Naive thymus-derived CD8-positive, alpha-beta T cell (primary cell): ENCODE data around the gene RBPJL. TPM values are rescaled to one million over a fixed set of nuclear protein-coding genes. Genes with fewer than 3 reads are reported as not detected.

Experiments used
- ATAC-seq, 2 donors: fragments of 150-1000 bp; cut with Tn5 transposase in 1 of 2; sonication (Bioruptor Pico), chemical (Tn5 transposase) in 1 of 2; 1 replicate in 1 of 2; 2 replicates in 1 of 2; pipeline ENCODE4 v1.10.0; 2021; ENCODE audit warnings: mild to moderate bottlenecking in 2 of 2, moderate library complexity in 2 of 2
- POLR2A ChIA-PET: fragments of 350-600 bp; sonication (Branson Sonifier 250); formaldehyde crosslinking; loops from one replicate; lab custom pipeline; 2021; ENCODE audit warnings: antibody characterized with exemption; lab: Charles Lee
- DNase-seq, 10 donors: peaks; one replicate each; pipeline versions ENCODE4 v3.0.0 to v3.0.0-alpha.2; 2020 to 2022
- H3K27ac Mint-ChIP-seq, 10 donors: one replicate each; pipeline ENCODE4 v1.8.0; 2020 to 2022; ENCODE audit warnings: mild to moderate bottlenecking in 10 of 10, mixed read lengths in 10 of 10, moderate library complexity in 4 of 10, inconsistent platforms in 1 of 10
- H3K27me3 Mint-ChIP-seq, 5 donors: one replicate each; pipeline ENCODE4 v1.8.0; 2021 to 2022; ENCODE audit warnings: mixed read lengths in 5 of 5
- H3K36me3 Mint-ChIP-seq, 3 donors: one replicate each; pipeline ENCODE4 v1.8.0; 2020 to 2022; ENCODE audit warnings: mixed read lengths in 3 of 3, mild to moderate bottlenecking in 2 of 3, inconsistent platforms in 1 of 3
- H3K4me1 Mint-ChIP-seq, 4 donors: one replicate each; pipeline ENCODE4 v1.8.0; 2021 to 2022; ENCODE audit warnings: mixed read lengths in 4 of 4
- H3K4me3 Mint-ChIP-seq, 10 donors: one replicate each; pipeline ENCODE4 v1.8.0; 2020 to 2022; ENCODE audit warnings: mild to moderate bottlenecking in 10 of 10, mixed read lengths in 10 of 10, moderate library complexity in 6 of 10, inconsistent platforms in 1 of 10
- H3K9me3 Mint-ChIP-seq, 9 donors: one replicate each; pipeline ENCODE4 v1.8.0; 2020 to 2022; ENCODE audit warnings: mixed read lengths in 9 of 9, mild to moderate bottlenecking in 3 of 9, inconsistent platforms in 1 of 9, moderate library complexity in 1 of 9
- polyA plus RNA-seq, 3 donors: library from polyadenylated mRNA; unstranded; fragments of 300-500 nt; fragmentation: Illumina TruSeq; gene quantifications; one replicate each; pipeline ENCODE4 v1.2.3, GENCODE V29; 2021
- total RNA-seq, 8 experiments: library from RNA in 2 of 8; stranded (reverse) in 2 of 8; gene quantifications; one replicate each; pipeline ENCODE4 v1.2.3 and lab custom pipeline; 2021 to 2026

Gene RBPJL
- total and polyA plus RNA-seq, 5 experiments from 2014 or later = not detected

DNA sequence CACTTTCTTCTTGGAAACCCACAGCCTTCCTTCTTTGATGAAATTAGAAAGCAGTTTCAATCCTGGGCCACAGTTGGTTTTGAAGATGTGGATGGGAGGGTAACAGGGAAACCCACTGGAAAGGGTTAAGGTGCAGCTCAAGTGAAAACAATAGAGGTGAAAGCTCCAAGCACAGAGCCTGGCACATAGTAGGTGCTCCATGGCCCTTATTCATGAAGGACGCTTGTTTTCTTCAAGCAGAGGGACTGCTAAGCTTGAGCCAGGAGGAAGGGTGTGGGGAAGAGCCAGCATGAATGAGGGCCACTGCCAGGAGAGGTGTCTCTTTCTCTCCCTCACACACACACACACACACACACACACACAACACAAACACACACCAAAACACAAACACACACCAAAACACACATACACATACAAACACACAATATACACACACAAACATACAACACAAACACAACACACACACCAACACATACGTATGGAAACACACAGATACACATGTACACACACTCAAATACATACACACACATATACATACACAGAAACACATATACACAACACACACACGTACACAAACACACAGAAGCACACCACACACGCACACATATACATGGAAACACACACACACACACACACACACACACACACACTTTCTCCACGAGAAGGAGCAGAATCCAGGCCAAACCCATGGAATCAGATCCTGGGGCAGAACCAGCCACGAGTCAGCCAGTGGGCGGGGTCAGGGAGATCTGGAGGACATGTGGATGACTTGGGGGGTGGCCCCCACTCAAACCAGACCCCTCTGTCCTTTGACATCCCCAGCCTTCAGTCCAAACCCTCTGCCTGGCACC, 23.7 kb upstream of the RBPJL start:
- POLR2A ChIA-PET = no interaction called here
- H3K36me3 Mint-ChIP-seq = peaks cover 0 to 2% (median 0%) of the 10 kb centered on the region in 3 donors
- peaks cover 17 to 48% (median 29%) of the 10 kb centered on the region in 5 donors for H3K27me3 Mint-ChIP-seq
- no peaks in the 10 kb centered on the region for H3K9me3 Mint-ChIP-seq
- H3K4me1 Mint-ChIP-seq = peaks cover 0 to 4% (median 0%) of the 10 kb centered on the region in 4 donors
- ATAC-seq (no peak), DNase-seq (no peak)
- H3K4me3 Mint-ChIP-seq = no peak overlapping the region
- no peak overlapping the region for H3K27ac Mint-ChIP-seq

DNA sequence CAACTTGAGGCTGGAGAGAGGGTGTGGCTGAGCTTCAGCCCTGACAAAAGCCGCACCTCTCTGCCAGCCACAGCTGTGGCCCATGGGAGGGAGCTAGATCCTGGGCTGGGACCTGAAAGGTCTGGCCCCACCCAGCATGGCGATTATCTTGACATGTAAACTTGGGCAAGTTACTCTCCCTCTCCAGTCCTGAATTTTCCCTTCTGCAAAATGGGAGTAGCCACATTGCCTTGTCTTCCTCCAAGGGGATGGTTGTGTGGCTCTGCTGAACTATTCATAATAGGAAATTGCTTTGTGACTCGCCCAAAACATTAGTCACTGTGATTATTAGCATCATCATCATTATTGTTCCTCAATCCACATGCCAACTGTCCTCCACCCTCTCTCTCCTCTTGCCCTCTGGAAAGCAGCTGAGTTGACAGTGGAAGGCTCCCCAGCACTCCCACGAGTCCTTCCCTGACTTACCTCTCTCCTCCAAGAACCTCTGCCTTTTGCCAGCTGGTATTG, 23.0 kb upstream of the RBPJL start:
- ATAC-seq (no peak), DNase-seq (no peak)
- Mint-ChIP-seq H3K4me1 (peaks cover 0 to 4% (median 0%) of the 10 kb centered on the region in 4 donors), H3K27ac (no peak overlapping the region), H3K9me3 (no peaks in the 10 kb centered on the region), H3K27me3 (peaks cover 18 to 47% (median 30%) of the 10 kb centered on the region in 5 donors), H3K36me3 (no peaks in the 10 kb centered on the region), H3K4me3 (no peak overlapping the region)
- POLR2A ChIA-PET = no interaction called here

DNA sequence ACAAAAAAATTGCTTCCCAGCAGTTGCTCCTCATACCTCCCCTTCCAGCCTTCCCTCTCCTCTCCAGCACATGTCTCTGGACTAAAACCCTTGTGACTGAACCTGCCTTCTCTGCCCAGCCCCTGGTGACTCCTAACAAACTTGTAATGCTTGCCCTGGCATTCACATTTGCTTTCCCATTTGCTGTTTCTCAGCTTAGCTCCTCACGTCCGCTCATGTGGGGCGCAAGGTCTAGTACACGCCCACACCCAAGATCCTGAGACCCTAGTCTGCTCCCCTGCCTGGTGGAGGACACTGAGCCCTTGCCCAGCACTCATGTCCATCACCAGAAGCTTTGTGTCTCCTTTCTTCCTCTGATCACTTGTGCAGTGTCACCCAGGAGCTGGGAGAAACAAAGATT, 18.3 kb upstream of the RBPJL start:
- DNase-seq (no peak), ATAC-seq (no peak)
- Mint-ChIP-seq H3K27me3 (peaks cover 13 to 56% (median 30%) of the 10 kb centered on the region in 5 donors), H3K4me1 (peaks cover 2 to 14% (median 8%) of the 10 kb centered on the region in 4 donors), H3K27ac (no peak overlapping the region), H3K9me3 (no peaks in the 10 kb centered on the region), H3K36me3 (no peaks in the 10 kb centered on the region), H3K4me3 (peak overlapping the region in 1 of 10 donors; percentile 30)
- POLR2A ChIA-PET = no interaction called here

DNA sequence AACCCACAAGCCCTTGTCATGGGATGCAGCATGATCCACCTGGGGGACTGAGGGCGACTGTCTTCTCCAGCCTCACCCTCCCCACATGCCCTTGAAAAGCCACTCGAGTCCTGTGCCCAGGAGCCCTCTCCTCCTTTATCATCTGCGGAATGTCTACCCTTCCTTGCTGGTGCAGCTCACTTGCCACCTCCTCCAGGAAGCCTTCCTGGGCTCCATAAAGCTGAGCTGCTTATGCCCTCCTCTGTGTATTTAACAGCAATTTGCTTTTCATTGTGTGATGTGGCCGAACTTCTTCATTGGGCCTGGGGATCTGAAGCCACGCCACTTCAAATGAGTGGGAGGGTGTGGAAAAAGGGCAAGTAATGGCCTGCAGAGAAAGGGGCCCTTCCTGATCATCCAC, 17.8 kb upstream of the RBPJL start:
- Mint-ChIP-seq H3K4me1 (peaks cover 2 to 16% (median 11%) of the 10 kb centered on the region in 4 donors), H3K9me3 (no peaks in the 10 kb centered on the region), H3K4me3 (no peak overlapping the region), H3K27me3 (peaks cover 13 to 57% (median 32%) of the 10 kb centered on the region in 5 donors), H3K27ac (peak overlapping the region in 1 of 10 donors; percentile 78), H3K36me3 (no peaks in the 10 kb centered on the region)
- DNase-seq (no peak), ATAC-seq (no peak)
- POLR2A ChIA-PET = no interaction called here

DNA sequence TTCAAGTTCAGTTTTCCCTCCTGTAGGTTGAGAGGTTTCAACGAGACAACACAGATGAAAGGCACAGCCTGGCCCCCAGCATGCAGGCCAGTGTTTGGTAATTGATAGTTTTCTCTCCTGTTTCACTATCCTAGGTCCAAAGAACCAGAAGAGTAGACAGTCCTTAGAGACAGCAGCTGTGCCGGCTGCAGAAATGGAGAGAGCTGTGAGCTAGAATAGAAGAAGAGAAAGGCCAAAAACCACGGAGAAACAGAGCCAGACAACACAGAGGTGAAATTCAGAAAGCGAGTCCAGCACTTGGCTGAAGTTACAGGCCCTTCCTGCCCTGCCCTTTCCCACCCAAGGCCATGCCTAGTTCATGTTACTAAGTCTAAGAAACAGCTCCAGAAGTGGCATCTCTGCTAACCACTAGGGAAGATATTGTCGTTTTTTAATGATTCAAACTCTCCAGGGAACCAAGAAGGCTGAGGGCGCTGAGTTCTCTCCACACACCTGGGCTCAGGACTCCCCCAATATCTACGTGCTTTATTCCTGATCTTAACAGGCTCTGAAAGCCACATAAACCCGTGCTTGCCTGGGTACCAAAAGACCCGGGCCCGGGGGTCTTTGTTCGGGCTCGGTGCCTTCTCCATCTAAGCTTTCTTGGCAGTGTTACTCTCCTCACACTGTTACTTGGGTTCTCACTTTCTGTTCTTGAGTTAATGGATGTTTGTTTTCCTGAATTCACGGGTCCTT, 16.5 kb upstream of the RBPJL start:
- Mint-ChIP-seq H3K4me3 (no peak overlapping the region), H3K27ac (peak overlapping the region in 2 of 10 donors; percentile 37 to 57), H3K27me3 (peaks cover 12 to 56% (median 32%) of the 10 kb centered on the region in 5 donors), H3K4me1 (peaks cover 0 to 19% (median 13%) of the 10 kb centered on the region in 4 donors), H3K9me3 (no peaks in the 10 kb centered on the region), H3K36me3 (no peaks in the 10 kb centered on the region)
- POLR2A ChIA-PET = no interaction called here
- DNase-seq (no peak), ATAC-seq (no peak)

DNA sequence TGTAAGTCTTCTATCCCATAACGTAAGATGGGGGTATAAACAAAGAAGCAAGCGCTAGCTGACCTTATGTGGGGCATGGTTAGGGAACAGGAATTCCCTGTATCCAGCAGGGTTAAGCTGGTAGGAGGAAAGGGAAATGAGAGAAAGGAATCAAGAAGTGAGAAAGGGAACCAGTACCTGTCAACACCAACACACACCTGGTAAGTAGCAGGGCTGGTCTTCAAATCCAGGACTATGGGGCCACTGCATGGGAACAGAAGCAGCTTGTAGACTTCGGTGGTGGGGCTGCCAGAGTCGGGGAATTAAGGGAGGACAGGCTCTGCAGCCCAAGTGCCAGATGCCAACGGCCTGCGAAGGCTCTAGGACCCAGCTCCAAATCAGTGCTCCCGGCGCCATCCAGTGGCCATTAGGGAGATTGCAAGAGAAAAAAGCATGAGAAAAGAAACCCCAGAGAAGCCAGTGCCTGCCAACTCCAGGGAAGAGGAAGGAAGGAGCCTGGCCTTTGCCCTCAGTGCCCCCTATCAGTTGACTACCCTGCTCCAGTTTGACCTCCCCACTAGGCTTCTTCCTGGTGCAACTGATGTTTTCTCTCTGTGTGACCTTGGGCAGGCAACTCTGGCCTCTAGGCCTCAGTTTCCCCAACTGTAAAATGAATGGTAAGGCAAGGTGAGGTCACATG, 15.8 kb upstream of the RBPJL start:
- ATAC-seq (peak; percentile 46 to 49), DNase-seq (peak; percentile 26 to 76 (median 56))
- Mint-ChIP-seq H3K27me3 (peaks cover 13 to 57% (median 32%) of the 10 kb centered on the region in 5 donors), H3K4me3 (no peak overlapping the region), H3K4me1 (peaks cover 0 to 19% (median 13%) of the 10 kb centered on the region in 4 donors), H3K27ac (no peak overlapping the region), H3K36me3 (no peaks in the 10 kb centered on the region), H3K9me3 (no peaks in the 10 kb centered on the region)
- POLR2A ChIA-PET = interaction anchor here (1.0 kb wide), 1 partner anchor 247 kb away, joined by 3 read pairs; no protein-coding TSS in a partner anchor

DNA sequence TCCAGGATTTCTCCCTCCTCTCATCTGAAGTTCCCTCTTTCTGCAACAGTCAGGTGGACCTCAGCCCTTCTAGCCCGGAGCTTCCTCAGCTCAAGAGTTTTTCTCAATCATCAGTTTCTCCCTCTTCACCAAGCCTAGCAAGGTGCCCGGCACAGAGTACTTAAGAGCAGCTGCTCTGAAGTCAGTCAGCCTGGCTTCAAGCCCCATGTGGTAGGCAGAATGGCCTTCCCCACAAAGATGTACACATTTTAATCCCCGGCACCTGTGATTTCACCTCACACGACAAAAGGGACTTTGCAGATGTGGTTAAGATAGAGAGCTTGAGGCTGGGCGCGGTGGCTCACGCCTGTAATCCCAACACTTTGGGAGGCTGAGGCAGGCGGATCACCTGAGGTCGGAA, 15.1 kb upstream of the RBPJL start:
- peak overlapping the region in 1 of 10 donors; percentile 13 for H3K27ac Mint-ChIP-seq
- H3K4me1 Mint-ChIP-seq = peaks cover 0 to 19% (median 13%) of the 10 kb centered on the region in 4 donors
- H3K9me3 Mint-ChIP-seq = no peaks in the 10 kb centered on the region
- POLR2A ChIA-PET = interaction anchor here (0.6 to 1.0 kb wide), 2 partner anchors 247 to 333 kb away, joined by 3 to 4 read pairs; no protein-coding TSS in a partner anchor
- DNase-seq (no peak), ATAC-seq (no peak)
- peaks cover 15 to 64% (median 33%) of the 10 kb centered on the region in 5 donors for H3K27me3 Mint-ChIP-seq
- H3K36me3 Mint-ChIP-seq = no peaks in the 10 kb centered on the region
- H3K4me3 Mint-ChIP-seq = no peak overlapping the region

DNA sequence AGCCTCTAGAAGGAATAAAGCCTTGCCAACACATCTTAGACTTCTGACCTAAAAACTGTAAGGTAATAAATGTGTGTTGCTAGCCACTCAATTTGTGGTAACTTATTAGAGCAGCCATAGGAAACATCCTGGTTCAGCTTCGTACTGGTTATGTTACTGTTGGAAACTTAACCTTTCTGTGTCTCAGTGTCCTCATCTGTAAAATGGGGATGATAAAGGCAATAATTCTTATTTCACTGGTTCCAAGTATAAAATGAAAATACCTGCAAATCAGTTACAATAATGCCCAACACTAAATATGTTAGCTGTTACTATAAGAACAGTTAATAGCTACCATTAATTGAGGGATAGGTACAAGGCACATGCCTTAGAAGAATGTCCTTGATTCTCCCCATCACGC, 14.3 kb upstream of the RBPJL start:
- H3K27me3 Mint-ChIP-seq = peaks cover 15 to 66% (median 31%) of the 10 kb centered on the region in 5 donors
- DNase-seq (no peak), ATAC-seq (no peak)
- POLR2A ChIA-PET = no interaction called here
- H3K4me3 Mint-ChIP-seq = peak overlapping the region in 6 of 10 donors; percentile 35 to 81 (median 74)
- no peaks in the 10 kb centered on the region for H3K36me3 Mint-ChIP-seq
- peak overlapping the region in 1 of 10 donors; percentile 15 for H3K27ac Mint-ChIP-seq
- H3K9me3 Mint-ChIP-seq = no peaks in the 10 kb centered on the region
- peaks cover 0 to 19% (median 13%) of the 10 kb centered on the region in 4 donors for H3K4me1 Mint-ChIP-seq

DNA sequence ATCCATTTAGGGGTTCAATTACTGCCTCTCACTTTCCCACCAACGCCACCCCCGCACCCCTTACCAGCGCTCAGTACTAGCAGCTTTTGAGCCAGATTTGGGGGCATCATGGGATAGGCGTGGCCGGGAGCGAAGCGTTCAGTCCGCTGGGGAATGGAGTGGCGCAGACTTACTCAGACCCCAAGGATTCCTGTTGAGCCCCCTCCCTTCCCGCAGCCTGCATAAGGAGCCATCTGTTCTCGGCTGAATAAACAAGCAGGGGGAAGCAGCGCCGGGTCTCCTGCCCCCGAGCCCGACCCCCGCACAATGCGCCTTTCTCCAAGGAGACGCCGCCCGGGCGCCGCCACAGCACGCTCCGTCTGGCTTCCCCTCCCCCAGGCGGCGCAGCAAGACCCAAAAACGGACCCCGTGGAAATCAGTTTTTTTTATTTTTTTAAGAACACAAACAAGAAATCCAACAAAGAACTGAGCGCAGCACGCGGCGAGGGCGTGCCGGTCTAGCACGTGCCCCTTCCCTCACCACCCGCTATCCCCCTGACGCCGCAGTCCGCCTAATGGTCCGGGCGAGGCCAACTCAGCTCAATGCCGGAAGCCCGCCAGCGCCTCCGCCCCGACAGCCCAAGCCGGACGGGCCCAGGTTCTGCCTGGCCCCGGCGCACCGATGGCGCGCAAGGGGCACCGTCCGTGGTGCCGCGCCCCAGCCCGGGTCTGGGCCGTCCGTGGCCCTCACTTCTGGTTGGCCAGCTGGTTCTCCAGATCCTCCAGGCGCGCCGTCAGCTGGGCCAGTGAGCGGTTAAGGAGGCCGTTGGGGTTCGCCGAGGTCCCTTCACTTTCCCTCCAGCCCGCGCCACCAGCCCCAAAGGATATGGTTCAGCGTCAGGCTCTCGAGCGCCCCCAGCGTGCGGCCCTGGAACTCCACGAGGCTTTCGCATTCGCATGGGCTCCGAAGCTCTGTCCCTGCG, 13.3 kb upstream of the RBPJL start:
- peaks cover 13 to 68% (median 32%) of the 10 kb centered on the region in 5 donors for H3K27me3 Mint-ChIP-seq
- peak overlapping the region in 2 of 10 donors; percentile 21 to 40 for H3K27ac Mint-ChIP-seq
- DNase-seq = peak; percentile 50 to 79 (median 72)
- no peaks in the 10 kb centered on the region for H3K9me3 Mint-ChIP-seq
- H3K36me3 Mint-ChIP-seq = no peaks in the 10 kb centered on the region
- H3K4me3 Mint-ChIP-seq = peak overlapping the region; percentile 70 to 84 (median 76)
- peaks cover 0 to 19% (median 13%) of the 10 kb centered on the region in 4 donors for H3K4me1 Mint-ChIP-seq
- peak; percentile 89 to 94 for ATAC-seq
- POLR2A ChIA-PET = no interaction called here

DNA sequence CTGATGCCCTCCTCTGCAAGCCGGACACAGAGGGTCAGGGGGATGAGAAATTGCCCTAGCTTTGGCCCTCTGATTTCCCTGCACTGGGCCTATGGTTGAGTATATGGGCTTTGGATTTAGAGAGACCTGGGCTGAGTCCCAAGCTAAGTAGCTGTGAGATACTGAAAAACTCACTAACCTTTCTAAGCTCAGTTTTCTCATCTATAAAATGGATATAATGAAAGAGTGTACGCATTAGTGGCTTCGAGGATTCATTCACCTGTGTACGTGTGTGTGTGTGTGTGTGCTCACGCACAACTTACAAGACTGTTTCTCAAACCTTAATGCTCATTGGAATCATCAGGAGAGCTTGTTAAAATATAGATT, 12.7 kb upstream of the RBPJL start:
- POLR2A ChIA-PET = no interaction called here
- Mint-ChIP-seq H3K9me3 (no peaks in the 10 kb centered on the region), H3K27me3 (peaks cover 10 to 67% (median 35%) of the 10 kb centered on the region in 5 donors), H3K27ac (peak overlapping the region in 1 of 10 donors; percentile 21), H3K4me1 (peaks cover 0 to 19% (median 13%) of the 10 kb centered on the region in 4 donors), H3K4me3 (peak overlapping the region; percentile 69 to 84 (median 76)), H3K36me3 (no peaks in the 10 kb centered on the region)
- no peak for DNase-seq
- ATAC-seq = no peak

DNA sequence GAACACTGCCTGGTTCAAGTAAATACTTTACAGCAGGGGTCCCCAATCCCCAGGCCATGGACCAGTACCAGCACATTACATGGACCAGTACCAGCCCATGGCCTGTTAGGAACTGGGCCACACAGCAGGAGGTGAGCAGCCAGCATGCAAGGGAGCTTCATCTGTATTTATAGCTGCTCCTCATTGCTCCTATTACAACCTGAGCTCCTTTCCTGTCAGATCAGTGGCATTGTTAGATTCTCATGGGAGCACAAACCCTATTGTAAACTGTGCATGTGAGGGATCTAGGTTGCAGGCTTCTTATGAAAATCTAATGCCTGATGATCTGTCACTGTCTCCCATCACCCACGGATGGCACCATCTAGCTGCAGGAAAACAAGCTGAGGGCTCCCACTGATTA, 12.0 kb upstream of the RBPJL start:
- peaks cover 0 to 19% (median 13%) of the 10 kb centered on the region in 4 donors for H3K4me1 Mint-ChIP-seq
- POLR2A ChIA-PET = no interaction called here

More for the DNA sequence above, 12.0 kb upstream of the RBPJL start:
- no peak for ATAC-seq
- Mint-ChIP-seq H3K27ac (no peak overlapping the region), H3K4me3 (peak overlapping the region in 1 of 10 donors; percentile 14), H3K27me3 (peaks cover 12 to 70% (median 34%) of the 10 kb centered on the region in 5 donors), H3K9me3 (no peaks in the 10 kb centered on the region), H3K36me3 (no peaks in the 10 kb centered on the region)
- DNase-seq = no peak
